Suprapubic skin (tissue), 4 donors: ENCODE results near the gene USP40. TPM values are rescaled to one million over a fixed set of nuclear protein-coding genes. Genes with fewer than 3 reads are reported as not detected.

Experiments
- DNase-seq, 2 donors: peaks; one replicate each; pipeline ENCODE4 v3.0.0-alpha.2; 2019; ENCODE audit warnings: low spot score in 2 of 2
- H3K27ac ChIP-seq: fragments of 200-600 bp; sonication (generic); one replicate; pipeline ENCODE4 v1.5.1; 2019
- H3K27me3 ChIP-seq: fragments of 200-600 bp; sonication (generic); one replicate; pipeline ENCODE4 v1.5.1; 2019
- H3K36me3 ChIP-seq: fragments of 200-600 bp; sonication (generic); one replicate; pipeline ENCODE4 v1.5.1; 2019
- H3K4me1 ChIP-seq: fragments of 200-600 bp; sonication (generic); one replicate; pipeline ENCODE4 v1.5.1; 2019
- H3K4me3 ChIP-seq: fragments of 200-600 bp; sonication (generic); one replicate; pipeline ENCODE4 v1.5.1; 2019; ENCODE audit warnings: mild to moderate bottlenecking
- H3K9me3 ChIP-seq: fragments of 200-600 bp; sonication (generic); one replicate; pipeline ENCODE4 v1.5.1; 2019
- EP300 ChIP-seq: sonication (generic); formaldehyde crosslinking; IDR thresholded peaks from one replicate; pipeline ENCODE4 v1.6.1; 2017; ENCODE audit warnings: antibody characterized with exemption
- POLR2A ChIP-seq, 2 donors: fragments of 450-650 bp; IDR thresholded peaks; one replicate each; pipeline ENCODE4 v1.6.1; 2017; ENCODE audit warnings: antibody characterized with exemption in 2 of 2, mild to moderate bottlenecking in 2 of 2, moderate library complexity in 2 of 2
- POLR2AphosphoS5 ChIP-seq, 3 donors: sonication (generic); formaldehyde crosslinking; IDR thresholded peaks; one replicate each; pipeline ENCODE4 v1.6.1; 2017; ENCODE audit warnings: antibody characterized with exemption in 3 of 3
- WGBS: methylation state at CpG from one replicate; pipeline ENCODE4 v1.1.5; 2018; 5-methylcytosine and 5-hydroxymethylcytosine counted together
- total RNA-seq, 4 donors: library from RNA; depleted of rRNA; stranded (reverse); fragments of >200 nt; gene quantifications; one replicate each; pipeline ENCODE4 v1.1.0, GENCODE V29; 2016
- TF ChIP-seq, protein P1 (sequence below), 2 donors: fragments of 200-600 bp in 1 of 2; fragments of 450-650 bp in 1 of 2; sonication (generic) in 1 of 2; IDR thresholded peaks; one replicate each; pipeline ENCODE4 v1.5.1; 2016 to 2019; ENCODE audit warnings: antibody characterized with exemption in 2 of 2, mild to moderate bottlenecking in 1 of 2, moderate library complexity in 1 of 2

Gene USP40
- total RNA-seq, 4 donors from 2014 or later: 16.2 to 125 (median 40.1) TPM

- Histone ChIP-seq H3K27ac (no peak overlapping the region), H3K4me3 (no peak overlapping the region), H3K27me3 (no peaks in the 10 kb centered on the region), H3K4me1 (no peaks in the 10 kb centered on the region), H3K36me3 (peaks cover 74% of the 10 kb centered on the region), H3K9me3 (no peaks in the 10 kb centered on the region)
- WGBS: 99% methylated on average over 7 of the region's 7 CpGs
- no peak for DNase-seq
- TF ChIP-seq POLR2A (IDR thresholded peaks at IDR 0.05): no peak
- TF ChIP-seq EP300: no peak
- no peak for TF ChIP-seq POLR2AphosphoS5 (IDR thresholded peaks at IDR 0.05)
- TF ChIP-seq, protein P1, sequence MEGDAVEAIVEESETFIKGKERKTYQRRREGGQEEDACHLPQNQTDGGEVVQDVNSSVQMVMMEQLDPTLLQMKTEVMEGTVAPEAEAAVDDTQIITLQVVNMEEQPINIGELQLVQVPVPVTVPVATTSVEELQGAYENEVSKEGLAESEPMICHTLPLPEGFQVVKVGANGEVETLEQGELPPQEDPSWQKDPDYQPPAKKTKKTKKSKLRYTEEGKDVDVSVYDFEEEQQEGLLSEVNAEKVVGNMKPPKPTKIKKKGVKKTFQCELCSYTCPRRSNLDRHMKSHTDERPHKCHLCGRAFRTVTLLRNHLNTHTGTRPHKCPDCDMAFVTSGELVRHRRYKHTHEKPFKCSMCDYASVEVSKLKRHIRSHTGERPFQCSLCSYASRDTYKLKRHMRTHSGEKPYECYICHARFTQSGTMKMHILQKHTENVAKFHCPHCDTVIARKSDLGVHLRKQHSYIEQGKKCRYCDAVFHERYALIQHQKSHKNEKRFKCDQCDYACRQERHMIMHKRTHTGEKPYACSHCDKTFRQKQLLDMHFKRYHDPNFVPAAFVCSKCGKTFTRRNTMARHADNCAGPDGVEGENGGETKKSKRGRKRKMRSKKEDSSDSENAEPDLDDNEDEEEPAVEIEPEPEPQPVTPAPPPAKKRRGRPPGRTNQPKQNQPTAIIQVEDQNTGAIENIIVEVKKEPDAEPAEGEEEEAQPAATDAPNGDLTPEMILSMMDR (IDR thresholded peaks at IDR 0.05): no peak
Observed at GRCh38 chr2:233455491-233455890, 111.1 kb downstream of the USP40 start.

DNA sequence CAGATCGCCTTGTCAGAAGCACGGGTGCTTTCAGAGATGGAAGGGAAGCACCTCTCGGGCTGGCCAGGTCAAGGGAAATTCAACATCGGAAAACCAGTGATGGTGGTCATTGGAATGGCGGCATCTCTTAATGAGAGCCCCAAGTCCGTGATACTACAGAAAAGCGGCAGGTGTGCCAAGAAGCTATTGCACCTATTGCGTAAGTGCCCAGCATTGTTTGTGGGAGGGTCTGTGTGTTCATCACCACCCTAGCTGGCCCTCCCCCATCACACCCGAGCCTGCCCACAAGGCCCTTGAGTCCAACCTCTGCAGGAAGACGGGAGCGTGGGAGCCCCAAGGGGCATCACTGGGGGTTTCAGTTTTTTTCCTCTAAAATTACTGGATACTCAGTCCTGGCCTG, 111.6 kb downstream of the USP40 start:
- no peak for DNase-seq
- WGBS: 87% methylated on average over 10 of the region's 11 CpGs
- Histone ChIP-seq H3K4me3 (no peak overlapping the region), H3K9me3 (no peaks in the 10 kb centered on the region), H3K27ac (no peak overlapping the region), H3K4me1 (no peaks in the 10 kb centered on the region), H3K27me3 (no peaks in the 10 kb centered on the region), H3K36me3 (peaks cover 73% of the 10 kb centered on the region)
- TF ChIP-seq, protein P1 (IDR thresholded peaks at IDR 0.05): no peak
- no peak for TF ChIP-seq POLR2AphosphoS5 (IDR thresholded peaks at IDR 0.05)
- no peak for TF ChIP-seq POLR2A (IDR thresholded peaks at IDR 0.05)
- TF ChIP-seq EP300: no peak

- 82% methylated on average over 8 of the region's 8 CpGs for WGBS
- Histone ChIP-seq H3K27me3 (no peaks in the 10 kb centered on the region), H3K36me3 (peaks cover 74% of the 10 kb centered on the region), H3K9me3 (no peaks in the 10 kb centered on the region), H3K27ac (no peak overlapping the region), H3K4me1 (no peaks in the 10 kb centered on the region), H3K4me3 (no peak overlapping the region)
- DNase-seq: no peak
- TF ChIP-seq, protein P1 (IDR thresholded peaks at IDR 0.05): no peak
- TF ChIP-seq EP300: no peak
Observed at GRCh38 chr2:233453916-233454315, 112.7 kb downstream of the USP40 start.

DNA sequence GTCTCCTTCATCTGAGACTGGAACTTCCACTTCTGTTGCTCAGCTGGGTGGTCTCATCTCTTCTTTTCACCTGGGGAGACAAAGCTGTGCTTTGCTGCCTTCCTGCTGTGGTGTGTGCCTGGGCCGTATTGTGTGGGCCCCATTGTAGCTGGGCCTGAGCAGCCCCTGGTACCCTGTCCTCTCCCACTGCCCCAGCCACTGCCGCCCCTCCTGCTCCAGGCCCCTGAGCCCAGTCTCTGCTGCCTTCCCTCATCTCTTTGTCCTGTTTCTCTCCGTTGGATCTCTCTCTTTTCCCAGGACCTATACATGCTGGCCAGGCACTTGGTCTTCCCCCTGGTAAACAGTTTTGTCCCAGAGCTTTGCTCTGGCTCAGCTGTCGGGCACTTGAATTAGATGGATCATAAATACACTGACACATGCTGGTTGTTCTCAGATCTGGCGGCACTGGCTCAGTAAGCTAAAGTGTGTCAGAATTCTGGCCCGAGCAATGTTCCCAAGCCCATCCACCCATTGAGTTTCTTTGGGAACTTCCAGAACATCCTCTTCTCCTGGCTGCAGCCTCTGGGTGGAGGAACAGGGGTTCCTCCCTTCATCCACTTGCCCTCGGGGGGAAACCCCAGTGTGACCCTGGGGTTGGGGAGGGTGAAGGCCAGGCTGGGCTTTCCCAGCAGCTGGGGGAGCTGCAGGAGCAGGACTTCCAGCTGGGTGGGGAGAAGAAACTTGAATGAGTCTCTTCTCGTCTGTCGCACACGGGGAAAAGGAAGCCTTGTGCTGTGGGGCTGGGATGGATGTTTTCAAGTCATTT, 113.3 kb downstream of the USP40 start:
- Histone ChIP-seq H3K36me3 (peaks cover 71% of the 10 kb centered on the region), H3K4me1 (no peaks in the 10 kb centered on the region), H3K4me3 (no peak overlapping the region), H3K27ac (no peak overlapping the region), H3K9me3 (no peaks in the 10 kb centered on the region), H3K27me3 (no peaks in the 10 kb centered on the region)
- no peak for TF ChIP-seq POLR2AphosphoS5 (IDR thresholded peaks at IDR 0.05)
- TF ChIP-seq EP300: no peak
- TF ChIP-seq, protein P1 (IDR thresholded peaks at IDR 0.05): no peak
- TF ChIP-seq POLR2A (IDR thresholded peaks at IDR 0.05): no peak
- 84% methylated on average over 10 of the region's 10 CpGs for WGBS
- peak in 1 of 2 donors; percentile 28 for DNase-seq

GRCh38 chr2:233451950-233452349, 114.6 kb downstream of the USP40 start:
- no peaks in the 10 kb centered on the region for H3K27me3 ChIP-seq
- H3K36me3 ChIP-seq: peaks cover 60% of the 10 kb centered on the region
- peak in 1 of 2 donors; percentile 11 for DNase-seq
- H3K4me1 ChIP-seq: no peaks in the 10 kb centered on the region
- no peak overlapping the region for H3K27ac ChIP-seq
- TF ChIP-seq, protein P1 (IDR thresholded peaks at IDR 0.05): no peak
- no peak for TF ChIP-seq EP300
- no peak for TF ChIP-seq POLR2A (IDR thresholded peaks at IDR 0.05)
- TF ChIP-seq POLR2AphosphoS5 (IDR thresholded peaks at IDR 0.05): no peak
- no peak overlapping the region for H3K4me3 ChIP-seq
- H3K9me3 ChIP-seq: no peaks in the 10 kb centered on the region
- 89% methylated on average over 9 of the region's 9 CpGs for WGBS
